Activated B cell treated with CpG ODN at 0.5 μM for 24 hours (primary cell): ENCODE results near the gene EPB41L4B. TPM values are rescaled to one million over a fixed set of nuclear protein-coding genes. Genes with fewer than 3 reads are reported as not detected.

Experiments used
- ATAC-seq: fragments of 200-7000 bp; cut with Tn5 transposase; one replicate; pipeline ENCODE4 v1.10.0; 2021; ENCODE audit warnings: low read depth, mild to moderate bottlenecking, moderate library complexity
- CTCF ChIA-PET: fragments of 350-600 bp; sonication (Branson Sonifier 250); formaldehyde crosslinking; loops from one replicate; lab custom pipeline; 2021; ENCODE audit warnings: antibody characterized with exemption; lab: Charles Lee
- POLR2A ChIA-PET: fragments of 350-600 bp; sonication (Branson Sonifier 250); formaldehyde crosslinking; loops from one replicate; lab custom pipeline; 2021; ENCODE audit warnings: antibody characterized with exemption; lab: Charles Lee
- DNase-seq: peaks from one replicate; pipeline ENCODE4 v3.0.0; 2022
- H3K27ac Mint-ChIP-seq: one replicate; pipeline ENCODE4 v1.8.0; 2020; ENCODE audit warnings: mixed read lengths
- H3K27me3 Mint-ChIP-seq: one replicate; pipeline ENCODE4 v1.8.0; 2021; ENCODE audit warnings: mixed read lengths
- H3K36me3 Mint-ChIP-seq: one replicate; pipeline ENCODE4 v1.8.0; 2021; ENCODE audit warnings: low read depth, mixed read lengths
- H3K4me1 Mint-ChIP-seq: one replicate; pipeline ENCODE4 v1.8.0; 2021; ENCODE audit warnings: mixed read lengths
- H3K4me3 Mint-ChIP-seq: one replicate; pipeline ENCODE4 v1.8.0; 2020; ENCODE audit warnings: mild to moderate bottlenecking, mixed read lengths
- H3K9me3 Mint-ChIP-seq: one replicate; pipeline ENCODE4 v1.8.0; 2020; ENCODE audit warnings: mixed read lengths
- intact Hi-C: fragments of 100-400 bp; cut with micrococcal nuclease; formaldehyde crosslinking; loops from one replicate; pipeline ENCODE4 v1.15.1; 2024
- total RNA-seq: library from RNA; stranded (reverse); gene quantifications from 2 replicates; pipeline ENCODE4 v1.2.3, GENCODE V29; 2022
- TF ChIP-seq, protein P1 (sequence below): fragments of 200-600 bp; IDR thresholded peaks from one replicate; pipeline ENCODE4 v1.8.0; 2022; ENCODE audit warnings: antibody characterized with exemption, mild to moderate bottlenecking

Gene EPB41L4B
- total RNA-seq, 1 donor from 2014 or later = 5.3 TPM

DNA sequence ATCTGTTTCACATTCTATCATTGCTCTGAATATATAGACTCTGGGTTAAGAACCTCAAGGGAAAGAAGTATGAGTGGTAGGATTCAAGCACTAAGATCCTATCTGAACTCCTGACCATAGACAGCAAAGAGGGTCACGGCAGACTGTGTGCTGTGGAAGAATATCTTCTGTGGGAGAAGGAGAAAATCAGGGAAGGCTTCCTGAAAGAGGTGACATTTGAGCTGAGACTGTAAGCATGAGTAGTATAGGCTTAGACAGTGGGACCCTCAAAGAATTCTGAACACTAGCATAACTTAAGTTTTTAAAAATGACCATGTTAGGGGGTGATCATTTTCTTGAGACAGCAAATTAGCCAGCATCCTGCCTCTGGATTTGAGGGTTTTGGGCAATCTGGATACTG lies 157.7 kb downstream of the EPB41L4B start:
- POLR2A ChIA-PET = no interaction called here
- H3K27ac Mint-ChIP-seq = no peak overlapping the region
- H3K36me3 Mint-ChIP-seq = no peaks in the 10 kb centered on the region
- peaks cover 3% of the 10 kb centered on the region for H3K9me3 Mint-ChIP-seq
- intact Hi-C loops = no loop called here
- peaks cover 35% of the 10 kb centered on the region for H3K27me3 Mint-ChIP-seq
- CTCF ChIA-PET = no interaction called here
- TF ChIP-seq, protein P1, sequence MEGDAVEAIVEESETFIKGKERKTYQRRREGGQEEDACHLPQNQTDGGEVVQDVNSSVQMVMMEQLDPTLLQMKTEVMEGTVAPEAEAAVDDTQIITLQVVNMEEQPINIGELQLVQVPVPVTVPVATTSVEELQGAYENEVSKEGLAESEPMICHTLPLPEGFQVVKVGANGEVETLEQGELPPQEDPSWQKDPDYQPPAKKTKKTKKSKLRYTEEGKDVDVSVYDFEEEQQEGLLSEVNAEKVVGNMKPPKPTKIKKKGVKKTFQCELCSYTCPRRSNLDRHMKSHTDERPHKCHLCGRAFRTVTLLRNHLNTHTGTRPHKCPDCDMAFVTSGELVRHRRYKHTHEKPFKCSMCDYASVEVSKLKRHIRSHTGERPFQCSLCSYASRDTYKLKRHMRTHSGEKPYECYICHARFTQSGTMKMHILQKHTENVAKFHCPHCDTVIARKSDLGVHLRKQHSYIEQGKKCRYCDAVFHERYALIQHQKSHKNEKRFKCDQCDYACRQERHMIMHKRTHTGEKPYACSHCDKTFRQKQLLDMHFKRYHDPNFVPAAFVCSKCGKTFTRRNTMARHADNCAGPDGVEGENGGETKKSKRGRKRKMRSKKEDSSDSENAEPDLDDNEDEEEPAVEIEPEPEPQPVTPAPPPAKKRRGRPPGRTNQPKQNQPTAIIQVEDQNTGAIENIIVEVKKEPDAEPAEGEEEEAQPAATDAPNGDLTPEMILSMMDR = no peak
- ATAC-seq (no peak), DNase-seq (no peak)
- peaks cover 8% of the 10 kb centered on the region for H3K4me1 Mint-ChIP-seq
- no peak overlapping the region for H3K4me3 Mint-ChIP-seq

DNA sequence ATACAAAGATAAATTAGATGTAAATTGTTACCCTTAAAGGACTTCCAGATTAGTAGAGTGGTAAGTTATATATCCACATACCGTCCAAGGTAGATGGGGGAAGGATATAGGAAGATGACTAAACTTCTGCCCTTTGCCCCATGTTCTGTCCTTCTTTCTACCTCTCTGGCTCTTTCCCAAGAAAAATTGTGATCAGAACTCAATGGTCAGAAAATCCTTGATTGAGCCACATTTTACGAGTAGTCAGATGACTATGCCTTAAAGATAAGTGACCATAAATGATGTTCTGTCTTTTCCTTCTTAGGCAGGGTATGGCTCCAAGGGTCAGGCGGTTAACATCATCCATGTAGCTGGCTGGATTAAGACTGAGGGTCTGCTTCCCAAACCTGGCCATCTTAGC lies 158.2 kb downstream of the EPB41L4B start:
- no peak overlapping the region for H3K4me3 Mint-ChIP-seq
- peaks cover 8% of the 10 kb centered on the region for H3K4me1 Mint-ChIP-seq
- no peak for DNase-seq
- POLR2A ChIA-PET = no interaction called here
- H3K27me3 Mint-ChIP-seq = peaks cover 32% of the 10 kb centered on the region
- no peak overlapping the region for H3K27ac Mint-ChIP-seq
- no peaks in the 10 kb centered on the region for H3K36me3 Mint-ChIP-seq
- ATAC-seq = no peak
- peaks cover 3% of the 10 kb centered on the region for H3K9me3 Mint-ChIP-seq
- intact Hi-C loops = no loop called here
- CTCF ChIA-PET = no interaction called here
- TF ChIP-seq, protein P1 = no peak

DNA sequence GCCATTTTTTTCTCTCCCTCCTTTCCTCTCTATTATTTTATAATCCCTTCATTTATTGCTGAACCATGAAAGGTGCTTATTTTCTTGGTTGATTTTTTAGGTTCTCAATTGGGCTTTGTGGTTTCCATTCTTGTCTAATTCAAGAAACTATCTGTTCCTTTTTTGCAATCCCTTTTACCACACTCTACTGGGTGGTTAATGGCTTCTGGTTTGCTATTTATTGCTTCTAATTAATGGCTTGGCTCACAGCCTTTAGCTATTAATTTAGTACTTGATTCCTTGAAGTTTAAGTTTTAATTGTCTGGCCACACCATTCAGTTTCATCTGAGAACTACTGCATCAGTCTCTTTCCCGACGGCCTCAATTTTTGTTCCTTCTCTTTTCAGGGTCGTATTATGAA lies 159.4 kb downstream of the EPB41L4B start:
- DNase-seq = no peak
- H3K9me3 Mint-ChIP-seq = peaks cover 3% of the 10 kb centered on the region

DNA sequence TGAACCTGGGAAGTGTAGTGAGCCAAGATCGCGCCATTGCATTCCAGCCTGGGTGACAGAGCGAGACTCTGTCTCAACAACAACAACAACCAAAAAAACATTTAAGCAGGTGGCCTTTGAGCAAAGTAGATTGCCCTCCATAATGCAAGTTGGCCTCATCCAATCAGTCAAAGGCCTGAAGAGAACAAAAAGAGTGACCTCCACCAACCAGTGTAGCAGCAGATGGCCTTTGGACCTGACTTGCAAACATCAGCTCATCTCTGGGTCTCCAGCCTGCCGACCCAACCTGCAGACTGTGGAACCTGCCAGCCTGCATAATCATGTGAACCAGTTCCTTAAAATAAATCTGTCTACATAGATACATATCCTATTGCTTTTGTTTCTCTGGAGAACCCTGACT lies 161.3 kb downstream of the EPB41L4B start:
- no peaks in the 10 kb centered on the region for H3K36me3 Mint-ChIP-seq
- DNase-seq = no peak
- no peak overlapping the region for H3K4me3 Mint-ChIP-seq
- H3K4me1 Mint-ChIP-seq = peaks cover 6% of the 10 kb centered on the region
- CTCF ChIA-PET = no interaction called here
- H3K9me3 Mint-ChIP-seq = peaks cover 3% of the 10 kb centered on the region
- no peak for ATAC-seq
- intact Hi-C loops = no loop called here
- POLR2A ChIA-PET = no interaction called here
- TF ChIP-seq, protein P1 = no peak
- H3K27me3 Mint-ChIP-seq = peaks cover 19% of the 10 kb centered on the region
- no peak overlapping the region for H3K27ac Mint-ChIP-seq

More for the DNA sequence above, 159.4 kb downstream of the EPB41L4B start:
- ChIA-PET CTCF (no interaction called here), POLR2A (no interaction called here)
- TF ChIP-seq, protein P1 = no peak
- intact Hi-C loops = no loop called here
- ATAC-seq = no peak
- peaks cover 6% of the 10 kb centered on the region for H3K4me1 Mint-ChIP-seq
- H3K36me3 Mint-ChIP-seq = no peaks in the 10 kb centered on the region
- no peak overlapping the region for H3K27ac Mint-ChIP-seq
- H3K27me3 Mint-ChIP-seq = peaks cover 24% of the 10 kb centered on the region
- H3K4me3 Mint-ChIP-seq = no peak overlapping the region

DNA sequence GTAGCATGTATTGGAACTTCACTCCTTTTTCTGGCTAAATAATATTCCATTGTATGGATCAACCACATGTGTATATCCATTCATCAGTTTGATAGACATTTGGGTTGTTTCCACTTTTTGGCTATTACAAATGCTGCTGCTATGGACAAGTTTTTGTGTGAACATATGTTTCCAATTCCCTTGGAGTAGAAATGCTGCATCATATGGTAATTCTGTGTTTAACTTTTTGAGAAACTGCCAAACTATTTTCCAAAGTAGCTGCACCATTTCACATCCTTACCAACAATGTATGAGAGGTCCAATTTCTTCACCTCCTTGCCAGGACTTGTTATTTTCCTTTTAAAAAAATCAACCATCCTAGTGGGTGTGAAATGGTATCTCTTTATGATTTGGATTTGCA lies 162.2 kb downstream of the EPB41L4B start:
- Mint-ChIP-seq H3K27ac (no peak overlapping the region), H3K36me3 (no peaks in the 10 kb centered on the region), H3K4me1 (peaks cover under 1% of the 10 kb centered on the region), H3K9me3 (peaks cover 9% of the 10 kb centered on the region), H3K27me3 (peaks cover 16% of the 10 kb centered on the region), H3K4me3 (no peak overlapping the region)
- intact Hi-C loops = no loop called here
- CTCF ChIA-PET = no interaction called here
- POLR2A ChIA-PET = no interaction called here
- ATAC-seq (no peak), DNase-seq (no peak)
- TF ChIP-seq, protein P1 = no peak
